WTC11 (cell line): ENCODE measurements around the gene NFATC2. TPM values are rescaled to one million over a fixed set of nuclear protein-coding genes. Genes with fewer than 3 reads are reported as not detected.

Experiments used
- ATAC-seq: fragments of 200-7000 bp; cut with Tn5 transposase; 2 replicates; pipeline ENCODE4 v1.10.0; 2021; ENCODE audit warnings: mild to moderate bottlenecking, moderate library complexity
- CTCF ChIA-PET: fragments of 300-600 bp; sonication (Branson Sonifier 250); formaldehyde crosslinking; loops from one replicate; lab custom pipeline; 2021; ENCODE audit warnings: antibody characterized with exemption; lab: Charles Lee
- POLR2A ChIA-PET: fragments of 350-600 bp; sonication (Branson Sonifier 250); formaldehyde crosslinking; loops from one replicate; lab custom pipeline; 2021; ENCODE audit warnings: antibody characterized with exemption; lab: Charles Lee
- DNase-seq: peaks from one replicate; pipeline ENCODE4 v3.0.0; 2021; ENCODE audit warnings: low spot score
- H3K27ac Mint-ChIP-seq: 2 replicates; pipeline ENCODE4 v1.8.0; 2021; ENCODE audit warnings: mixed read lengths
- H3K27me3 Mint-ChIP-seq: 2 replicates; pipeline ENCODE4 v1.8.0; 2021; ENCODE audit warnings: low read depth, mild to moderate bottlenecking, moderate library complexity, mixed read lengths
- H3K36me3 Mint-ChIP-seq: 2 replicates; pipeline ENCODE4 v1.8.0; 2021; ENCODE audit warnings: mixed read lengths
- H3K4me1 Mint-ChIP-seq: 2 replicates; pipeline ENCODE4 v1.8.0; 2022; ENCODE audit warnings: mixed read lengths
- H3K4me3 Mint-ChIP-seq: 2 replicates; pipeline ENCODE4 v1.8.0; 2021; ENCODE audit warnings: mild to moderate bottlenecking, moderate library complexity, mixed read lengths
- H3K9me3 Mint-ChIP-seq: 2 replicates; pipeline ENCODE4 v1.8.0; 2021; ENCODE audit warnings: mixed read lengths
- CBFB ChIP-seq: sonication (generic); formaldehyde crosslinking; IDR thresholded peaks from 2 replicates; pipeline ENCODE4 v1.8.1; 2022; ENCODE audit warnings: mild to moderate bottlenecking, low read depth, missing genetic modification reagents
- CREM ChIP-seq: sonication (generic); formaldehyde crosslinking; IDR thresholded peaks from 2 replicates; pipeline ENCODE4 v1.8.1; 2022; ENCODE audit warnings: mild to moderate bottlenecking, missing genetic modification reagents, moderate library complexity
- EMX1 ChIP-seq: fragments of 250-450 bp; sonication (Bioruptor Pico); IDR thresholded peaks from 2 replicates; pipeline ENCODE4 v1.8.0; 2021; ENCODE audit warnings: mild to moderate bottlenecking
- ESRRA ChIP-seq: sonication (generic); formaldehyde crosslinking; IDR thresholded peaks from 2 replicates; pipeline ENCODE4 v1.8.1; 2022; ENCODE audit warnings: mild to moderate bottlenecking, missing genetic modification reagents, borderline replicate concordance
- FOXK1 ChIP-seq: sonication (generic); formaldehyde crosslinking; IDR thresholded peaks from 2 replicates; pipeline ENCODE4 v1.8.0; 2022; ENCODE audit warnings: mild to moderate bottlenecking, moderate library complexity, missing genetic modification reagents
- FOXP1 ChIP-seq: sonication (generic); formaldehyde crosslinking; IDR thresholded peaks from 2 replicates; pipeline ENCODE4 v1.8.0; 2022; ENCODE audit warnings: missing genetic modification reagents, mild to moderate bottlenecking, moderate library complexity, borderline replicate concordance
- GTF2I ChIP-seq: fragments of 250-450 bp; sonication (Bioruptor Pico); conservative IDR thresholded peaks from 2 replicates; pipeline ENCODE4 v1.4.0; 2021; ENCODE audit warnings: mild to moderate bottlenecking
- KAT7 ChIP-seq: sonication (generic); formaldehyde crosslinking; IDR thresholded peaks from 2 replicates; pipeline ENCODE4 v1.8.1; 2023; ENCODE audit warnings: missing genetic modification reagents, mild to moderate bottlenecking, borderline replicate concordance
- MYBL2 ChIP-seq: sonication (generic); formaldehyde crosslinking; IDR thresholded peaks from 2 replicates; pipeline ENCODE4 v1.8.1; 2023; ENCODE audit warnings: mild to moderate bottlenecking, moderate library complexity, missing genetic modification reagents
- NR1H2 ChIP-seq: sonication (generic); formaldehyde crosslinking; IDR thresholded peaks from 2 replicates; pipeline ENCODE4 v1.9.0; 2021; ENCODE audit warnings: mild to moderate bottlenecking, moderate library complexity, missing genetic modification reagents
- NR2C2 ChIP-seq: sonication (generic); formaldehyde crosslinking; IDR thresholded peaks from 2 replicates; pipeline ENCODE4 v1.8.0; 2022; ENCODE audit warnings: mild to moderate bottlenecking, missing genetic modification reagents
- RELA ChIP-seq: sonication (generic); formaldehyde crosslinking; IDR thresholded peaks from 2 replicates; pipeline ENCODE4 v1.8.1; 2022; ENCODE audit warnings: missing genetic modification reagents, mild to moderate bottlenecking, borderline replicate concordance
- TCF7 ChIP-seq: sonication (generic); formaldehyde crosslinking; IDR thresholded peaks from 2 replicates; pipeline ENCODE4 v1.8.0; 2022; ENCODE audit warnings: mild to moderate bottlenecking, low read depth, missing genetic modification reagents, moderate library complexity
- TP53 ChIP-seq: sonication (generic); formaldehyde crosslinking; IDR thresholded peaks from 2 replicates; pipeline ENCODE4 v1.8.1; 2023; ENCODE audit warnings: mild to moderate bottlenecking, missing genetic modification reagents
- ZNF121 ChIP-seq: sonication (generic); formaldehyde crosslinking; IDR thresholded peaks from 2 replicates; pipeline ENCODE4 v1.8.0; 2023; ENCODE audit warnings: missing genetic modification reagents
- ZNF219 ChIP-seq: sonication (generic); formaldehyde crosslinking; IDR thresholded peaks from 2 replicates; pipeline ENCODE4 v1.8.0; 2023; ENCODE audit warnings: missing genetic modification reagents, mild to moderate bottlenecking, borderline replicate concordance
- ZNF671 ChIP-seq: fragments of 250-450 bp; sonication (Bioruptor Pico); IDR thresholded peaks from 2 replicates; pipeline ENCODE4 v1.8.0; 2021; ENCODE audit warnings: mild to moderate bottlenecking
- ZSCAN18 ChIP-seq: fragments of 250-450 bp; sonication (Bioruptor Pico); IDR thresholded peaks from 2 replicates; pipeline ENCODE4 v2.1.2; 2022; ENCODE audit warnings: mild to moderate bottlenecking, moderate library complexity
- total RNA-seq: library from RNA; stranded (reverse); gene quantifications from 3 replicates; pipeline ENCODE4 v1.2.3, GENCODE V29; 2021
- TF ChIP-seq, protein P1 (sequence below): sonication (generic); formaldehyde crosslinking; IDR thresholded peaks from 2 replicates; pipeline ENCODE4 v1.8.1; 2023; ENCODE audit warnings: mild to moderate bottlenecking, missing genetic modification reagents
- TF ChIP-seq, protein P2 (sequence below): sonication (generic); formaldehyde crosslinking; IDR thresholded peaks from 2 replicates; pipeline ENCODE4 v1.8.1; 2023; ENCODE audit warnings: mild to moderate bottlenecking, missing genetic modification reagents
- TF ChIP-seq, protein P3 (sequence below): sonication (generic); formaldehyde crosslinking; IDR thresholded peaks from 2 replicates; pipeline ENCODE4 v1.8.0; 2022; ENCODE audit warnings: mild to moderate bottlenecking, missing genetic modification reagents
- TF ChIP-seq, protein P4 (sequence below): sonication (generic); formaldehyde crosslinking; IDR thresholded peaks from 2 replicates; pipeline ENCODE4 v1.8.0; 2022; ENCODE audit warnings: missing genetic modification reagents

NFATC2 gene
- total RNA-seq, 1 experiment from 2014 or later: 1.7 TPM

- TF ChIP-seq FOXP1 (CRISPR knock-in tag) (no peak), KAT7 (no peak), FOXK1 (CRISPR knock-in tag) (no peak), ZNF219 (no peak), CBFB (CRISPR knock-in tag) (no peak), CREM (no peak), RELA (CRISPR knock-in tag) (no peak), MYBL2 (CRISPR knock-in tag) (no peak), EMX1 (CRISPR knock-in tag) (no peak)
- TF ChIP-seq, all 79 proteins: peak for 0
- ATAC-seq (no peak), DNase-seq (no peak)
- no peak overlapping the region for H3K4me3 Mint-ChIP-seq
- ChIA-PET POLR2A (no interaction called here), CTCF (no interaction called here)
- peaks cover 60% of the 10 kb centered on the region for H3K27me3 Mint-ChIP-seq
- H3K9me3 Mint-ChIP-seq: peaks cover 4% of the 10 kb centered on the region
- no peak overlapping the region for H3K27ac Mint-ChIP-seq
- H3K36me3 Mint-ChIP-seq: no peaks in the 10 kb centered on the region
- H3K4me1 Mint-ChIP-seq: peaks cover 25% of the 10 kb centered on the region
These were observed 17.5 kb upstream of the NFATC2 start for GRCh38 chr20:51560042-51560441.

- no peak overlapping the region for H3K27ac Mint-ChIP-seq
- ChIA-PET CTCF (interaction anchor here (1.2 kb wide), 1 partner anchor 69 kb away, joined by 4 read pairs; no protein-coding TSS in a partner anchor), POLR2A (interaction anchor here (0.5 to 1.5 kb wide), 2 partner anchors 8 to 29 kb away, joined by 3 to 4 read pairs; no protein-coding TSS in a partner anchor)
- no peaks in the 10 kb centered on the region for H3K36me3 Mint-ChIP-seq
- no peak overlapping the region for H3K4me3 Mint-ChIP-seq
- H3K27me3 Mint-ChIP-seq: peaks cover 11% of the 10 kb centered on the region
- ATAC-seq (no peak), DNase-seq (no peak)
- H3K4me1 Mint-ChIP-seq: 0 out of 2 replicates have a peak, but pooled peaks cover 4% of the 10 kb centered on the region
- TF ChIP-seq, protein P1, sequence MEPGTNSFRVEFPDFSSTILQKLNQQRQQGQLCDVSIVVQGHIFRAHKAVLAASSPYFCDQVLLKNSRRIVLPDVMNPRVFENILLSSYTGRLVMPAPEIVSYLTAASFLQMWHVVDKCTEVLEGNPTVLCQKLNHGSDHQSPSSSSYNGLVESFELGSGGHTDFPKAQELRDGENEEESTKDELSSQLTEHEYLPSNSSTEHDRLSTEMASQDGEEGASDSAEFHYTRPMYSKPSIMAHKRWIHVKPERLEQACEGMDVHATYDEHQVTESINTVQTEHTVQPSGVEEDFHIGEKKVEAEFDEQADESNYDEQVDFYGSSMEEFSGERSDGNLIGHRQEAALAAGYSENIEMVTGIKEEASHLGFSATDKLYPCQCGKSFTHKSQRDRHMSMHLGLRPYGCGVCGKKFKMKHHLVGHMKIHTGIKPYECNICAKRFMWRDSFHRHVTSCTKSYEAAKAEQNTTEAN (CRISPR knock-in tag): no peak
- TF ChIP-seq ZSCAN18 (no peak), ZNF671 (CRISPR knock-in tag) (no peak), KAT7 (no peak), NR2C2 (CRISPR knock-in tag) (no peak)
- H3K9me3 Mint-ChIP-seq: peaks cover 4% of the 10 kb centered on the region
These were observed 12.1 kb upstream of the NFATC2 start for GRCh38 chr20:51554538-51555165.

DNA sequence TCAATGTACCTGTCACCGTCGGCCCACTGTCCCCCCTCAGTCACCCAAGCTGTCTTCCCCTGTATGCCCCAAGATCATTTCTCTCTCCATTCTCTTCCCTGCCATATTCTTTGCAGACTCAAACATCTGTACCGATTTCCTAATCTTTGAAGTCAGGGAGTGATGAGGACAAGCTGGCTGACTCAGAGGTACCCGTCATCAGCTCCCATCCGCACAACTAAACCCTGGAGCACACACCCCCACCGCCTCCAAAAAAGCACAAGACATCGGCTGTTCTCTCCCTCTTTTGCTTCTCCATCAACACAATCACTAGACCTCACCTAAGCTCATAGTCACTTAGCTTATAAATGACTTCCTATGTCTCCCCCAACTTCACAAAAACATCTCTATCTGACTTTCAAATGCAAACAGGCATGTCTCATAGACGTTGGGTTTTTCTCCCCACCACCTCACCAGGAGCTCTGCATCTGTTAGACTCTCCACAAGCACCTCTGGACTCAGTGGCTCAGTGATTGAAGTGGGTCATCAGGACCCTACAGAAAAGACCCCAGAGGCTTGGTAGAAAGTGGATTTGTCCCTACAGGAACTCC is 11.5 kb upstream of the NFATC2 start:
- H3K4me1 Mint-ChIP-seq: 0 out of 2 replicates have a peak, but pooled peaks cover 4% of the 10 kb centered on the region
- TF ChIP-seq, protein P2, sequence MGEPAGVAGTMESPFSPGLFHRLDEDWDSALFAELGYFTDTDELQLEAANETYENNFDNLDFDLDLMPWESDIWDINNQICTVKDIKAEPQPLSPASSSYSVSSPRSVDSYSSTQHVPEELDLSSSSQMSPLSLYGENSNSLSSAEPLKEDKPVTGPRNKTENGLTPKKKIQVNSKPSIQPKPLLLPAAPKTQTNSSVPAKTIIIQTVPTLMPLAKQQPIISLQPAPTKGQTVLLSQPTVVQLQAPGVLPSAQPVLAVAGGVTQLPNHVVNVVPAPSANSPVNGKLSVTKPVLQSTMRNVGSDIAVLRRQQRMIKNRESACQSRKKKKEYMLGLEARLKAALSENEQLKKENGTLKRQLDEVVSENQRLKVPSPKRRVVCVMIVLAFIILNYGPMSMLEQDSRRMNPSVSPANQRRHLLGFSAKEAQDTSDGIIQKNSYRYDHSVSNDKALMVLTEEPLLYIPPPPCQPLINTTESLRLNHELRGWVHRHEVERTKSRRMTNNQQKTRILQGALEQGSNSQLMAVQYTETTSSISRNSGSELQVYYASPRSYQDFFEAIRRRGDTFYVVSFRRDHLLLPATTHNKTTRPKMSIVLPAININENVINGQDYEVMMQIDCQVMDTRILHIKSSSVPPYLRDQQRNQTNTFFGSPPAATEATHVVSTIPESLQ (CRISPR knock-in tag): no peak
- TF ChIP-seq, protein P3, sequence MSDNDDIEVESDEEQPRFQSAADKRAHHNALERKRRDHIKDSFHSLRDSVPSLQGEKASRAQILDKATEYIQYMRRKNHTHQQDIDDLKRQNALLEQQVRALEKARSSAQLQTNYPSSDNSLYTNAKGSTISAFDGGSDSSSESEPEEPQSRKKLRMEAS (CRISPR knock-in tag): no peak
- TF ChIP-seq TCF7 (CRISPR knock-in tag) (no peak), TP53 (no peak), GTF2I (no peak), NR1H2 (CRISPR knock-in tag) (no peak), ESRRA (CRISPR knock-in tag) (no peak), ZNF121 (CRISPR knock-in tag) (no peak)
- TF ChIP-seq, protein P1 (CRISPR knock-in tag): no peak
- TF ChIP-seq, protein P4, sequence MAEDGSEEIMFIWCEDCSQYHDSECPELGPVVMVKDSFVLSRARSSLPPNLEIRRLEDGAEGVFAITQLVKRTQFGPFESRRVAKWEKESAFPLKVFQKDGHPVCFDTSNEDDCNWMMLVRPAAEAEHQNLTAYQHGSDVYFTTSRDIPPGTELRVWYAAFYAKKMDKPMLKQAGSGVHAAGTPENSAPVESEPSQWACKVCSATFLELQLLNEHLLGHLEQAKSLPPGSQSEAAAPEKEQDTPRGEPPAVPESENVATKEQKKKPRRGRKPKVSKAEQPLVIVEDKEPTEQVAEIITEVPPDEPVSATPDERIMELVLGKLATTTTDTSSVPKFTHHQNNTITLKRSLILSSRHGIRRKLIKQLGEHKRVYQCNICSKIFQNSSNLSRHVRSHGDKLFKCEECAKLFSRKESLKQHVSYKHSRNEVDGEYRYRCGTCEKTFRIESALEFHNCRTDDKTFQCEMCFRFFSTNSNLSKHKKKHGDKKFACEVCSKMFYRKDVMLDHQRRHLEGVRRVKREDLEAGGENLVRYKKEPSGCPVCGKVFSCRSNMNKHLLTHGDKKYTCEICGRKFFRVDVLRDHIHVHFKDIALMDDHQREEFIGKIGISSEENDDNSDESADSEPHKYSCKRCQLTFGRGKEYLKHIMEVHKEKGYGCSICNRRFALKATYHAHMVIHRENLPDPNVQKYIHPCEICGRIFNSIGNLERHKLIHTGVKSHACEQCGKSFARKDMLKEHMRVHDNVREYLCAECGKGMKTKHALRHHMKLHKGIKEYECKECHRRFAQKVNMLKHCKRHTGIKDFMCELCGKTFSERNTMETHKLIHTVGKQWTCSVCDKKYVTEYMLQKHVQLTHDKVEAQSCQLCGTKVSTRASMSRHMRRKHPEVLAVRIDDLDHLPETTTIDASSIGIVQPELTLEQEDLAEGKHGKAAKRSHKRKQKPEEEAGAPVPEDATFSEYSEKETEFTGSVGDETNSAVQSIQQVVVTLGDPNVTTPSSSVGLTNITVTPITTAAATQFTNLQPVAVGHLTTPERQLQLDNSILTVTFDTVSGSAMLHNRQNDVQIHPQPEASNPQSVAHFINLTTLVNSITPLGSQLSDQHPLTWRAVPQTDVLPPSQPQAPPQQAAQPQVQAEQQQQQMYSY: no peak

More for the DNA sequence above, 11.5 kb upstream of the NFATC2 start:
- ATAC-seq (no peak), DNase-seq (no peak)
- Mint-ChIP-seq H3K27me3 (peaks cover 10% of the 10 kb centered on the region), H3K36me3 (no peaks in the 10 kb centered on the region), H3K9me3 (peaks cover 4% of the 10 kb centered on the region), H3K4me3 (no peak overlapping the region), H3K27ac (no peak overlapping the region)
- ChIA-PET POLR2A (interaction anchor here (0.5 to 1.5 kb wide), 2 partner anchors 9 to 28 kb away, joined by 3 to 4 read pairs; no protein-coding TSS in a partner anchor), CTCF (interaction anchor here (1.2 to 2.4 kb wide), 2 partner anchors 9 to 70 kb away, joined by 4 to 9 read pairs; no protein-coding TSS in a partner anchor)
